DOHH2 (cell line): Measurements from ENCODE around the gene ZMAT2.

Source experiments
- H3F3A ChIP-seq: fragments of 200-600 bp; sonication (generic), shearing (Covaris generic); 2 replicates; pipeline ENCODE4 v1.6.0; 2016; ENCODE audit warnings: antibody characterized with exemption, mild to moderate bottlenecking; ENCODE audit not compliant: control insufficient read depth, insufficient read depth
- H3K27ac ChIP-seq: fragments of 200-600 bp; sonication (generic); 2 replicates; pipeline ENCODE4 v1.5.1; 2014; ENCODE audit warnings: low read depth, mild to moderate bottlenecking, low read length, moderate library complexity
- H3K27me3 ChIP-seq: fragments of 200-600 bp; sonication (generic); 2 replicates; pipeline ENCODE4 v1.6.1; 2014; ENCODE audit warnings: mild to moderate bottlenecking, low read length, mixed read lengths; ENCODE audit not compliant: control insufficient read depth
- H3K36me3 ChIP-seq: fragments of 200-600 bp; sonication (generic); 2 replicates; pipeline ENCODE4 v1.6.1; 2014; ENCODE audit warnings: mild to moderate bottlenecking, low read length, moderate library complexity, mixed read lengths; ENCODE audit not compliant: control insufficient read depth
- H3K4me1 ChIP-seq: fragments of 200-600 bp; sonication (generic); 2 replicates; pipeline ENCODE4 v1.6.1; 2014; ENCODE audit warnings: mild to moderate bottlenecking, low read length, mixed read lengths; ENCODE audit not compliant: control insufficient read depth
- H3K4me2 ChIP-seq: fragments of 200-600 bp; sonication (generic); 2 replicates; pipeline ENCODE4 v1.6.0; 2014; ENCODE audit warnings: mild to moderate bottlenecking, low read length, moderate library complexity
- H3K4me3 ChIP-seq: fragments of 200-600 bp; sonication (generic); 2 replicates; pipeline ENCODE4 v1.5.1; 2014; ENCODE audit warnings: mild to moderate bottlenecking, low read length, mixed read lengths
- H3K79me2 ChIP-seq: fragments of 200-600 bp; sonication (generic); 2 replicates; pipeline ENCODE4 v1.6.1; 2014; ENCODE audit warnings: mild to moderate bottlenecking, low read length, mixed read lengths; ENCODE audit not compliant: control insufficient read depth
- H3K9me2 ChIP-seq: fragments of 200-600 bp; sonication (generic); replicated peaks from 2 replicates; pipeline ENCODE4 v1.6.1; 2014; ENCODE audit warnings: mild to moderate bottlenecking, low read length, mixed read lengths; ENCODE audit not compliant: control insufficient read depth
- H3K9me3 ChIP-seq: fragments of 200-600 bp; sonication (generic); 2 replicates; pipeline ENCODE4 v1.6.1; 2014; ENCODE audit warnings: antibody characterized with exemption, low read length, mixed read lengths; ENCODE audit not compliant: control insufficient read depth, insufficient read depth
- H4K20me1 ChIP-seq: fragments of 200-600 bp; sonication (generic); 2 replicates; pipeline ENCODE4 v1.6.0; 2014; ENCODE audit warnings: low read depth, mild to moderate bottlenecking, antibody characterized with exemption, low read length, moderate library complexity; ENCODE audit not compliant: control insufficient read depth, insufficient read depth
- CTCF ChIP-seq: fragments of 200-600 bp; sonication (generic); IDR thresholded peaks from one replicate; pipeline ENCODE4 v1.5.1; 2014; ENCODE audit warnings: antibody characterized with exemption, mild to moderate bottlenecking, low read depth, low read length; ENCODE audit not compliant: poor library complexity, severe bottlenecking
- EZH2phosphoT487 ChIP-seq: fragments of 200-600 bp; sonication (generic); IDR thresholded peaks from 2 replicates; pipeline ENCODE4 v1.6.1; 2017; ENCODE audit warnings: borderline replicate concordance, mild to moderate bottlenecking, antibody characterized with exemption, low read length, moderate library complexity, mixed read lengths

ZMAT2 gene

GRCh38 chr5:140725799-140726471, 25.7 kb downstream of the ZMAT2 start:
- Histone ChIP-seq H3K9me3 (no peaks in the 10 kb centered on the region), H3K4me2 (no peak overlapping the region), H3K4me1 (no peaks in the 10 kb centered on the region), H3K36me3 (no peaks in the 10 kb centered on the region), H3K9me2 (no peaks in the 10 kb centered on the region), H3F3A (no peaks in the 10 kb centered on the region; the same call in 1 of the 2 replicates), H3K79me2 (no peaks in the 10 kb centered on the region), H4K20me1 (no peaks in the 10 kb centered on the region), H3K4me3 (no peak overlapping the region), H3K27ac (no peak overlapping the region), H3K27me3 (no peaks in the 10 kb centered on the region)
- TF ChIP-seq CTCF: no peak
- no peak for TF ChIP-seq EZH2phosphoT487

- H4K20me1 ChIP-seq: no peaks in the 10 kb centered on the region
- no peaks in the 10 kb centered on the region for H3F3A ChIP-seq
- H3K4me2 ChIP-seq: no peak overlapping the region
- H3K79me2 ChIP-seq: no peaks in the 10 kb centered on the region
- H3K9me3 ChIP-seq: no peaks in the 10 kb centered on the region
- no peak overlapping the region for H3K27ac ChIP-seq
- TF ChIP-seq EZH2phosphoT487 (no peak), CTCF (no peak)
- no peak overlapping the region for H3K4me3 ChIP-seq
- no peaks in the 10 kb centered on the region for H3K36me3 ChIP-seq
- H3K4me1 ChIP-seq: no peaks in the 10 kb centered on the region
- no peaks in the 10 kb centered on the region for H3K9me2 ChIP-seq
- H3K27me3 ChIP-seq: peaks cover 16% of the 10 kb centered on the region
Measured at GRCh38 chr5:140733098-140733497, 32.9 kb downstream of the ZMAT2 start.

GRCh38 chr5:140734354-140734753, 34.1 kb downstream of the ZMAT2 start:
- Histone ChIP-seq H3K79me2 (no peaks in the 10 kb centered on the region), H4K20me1 (no peaks in the 10 kb centered on the region), H3K4me3 (no peak overlapping the region), H3K9me3 (no peaks in the 10 kb centered on the region), H3K27ac (no peak overlapping the region), H3K36me3 (no peaks in the 10 kb centered on the region), H3K27me3 (peaks cover 16% of the 10 kb centered on the region), H3K4me2 (no peak overlapping the region), H3K4me1 (no peaks in the 10 kb centered on the region), H3K9me2 (no peaks in the 10 kb centered on the region), H3F3A (no peaks in the 10 kb centered on the region)
- TF ChIP-seq EZH2phosphoT487: no peak
- TF ChIP-seq CTCF: no peak
